Measurements from ENCODE around the gene RAB7A.

DNA sequence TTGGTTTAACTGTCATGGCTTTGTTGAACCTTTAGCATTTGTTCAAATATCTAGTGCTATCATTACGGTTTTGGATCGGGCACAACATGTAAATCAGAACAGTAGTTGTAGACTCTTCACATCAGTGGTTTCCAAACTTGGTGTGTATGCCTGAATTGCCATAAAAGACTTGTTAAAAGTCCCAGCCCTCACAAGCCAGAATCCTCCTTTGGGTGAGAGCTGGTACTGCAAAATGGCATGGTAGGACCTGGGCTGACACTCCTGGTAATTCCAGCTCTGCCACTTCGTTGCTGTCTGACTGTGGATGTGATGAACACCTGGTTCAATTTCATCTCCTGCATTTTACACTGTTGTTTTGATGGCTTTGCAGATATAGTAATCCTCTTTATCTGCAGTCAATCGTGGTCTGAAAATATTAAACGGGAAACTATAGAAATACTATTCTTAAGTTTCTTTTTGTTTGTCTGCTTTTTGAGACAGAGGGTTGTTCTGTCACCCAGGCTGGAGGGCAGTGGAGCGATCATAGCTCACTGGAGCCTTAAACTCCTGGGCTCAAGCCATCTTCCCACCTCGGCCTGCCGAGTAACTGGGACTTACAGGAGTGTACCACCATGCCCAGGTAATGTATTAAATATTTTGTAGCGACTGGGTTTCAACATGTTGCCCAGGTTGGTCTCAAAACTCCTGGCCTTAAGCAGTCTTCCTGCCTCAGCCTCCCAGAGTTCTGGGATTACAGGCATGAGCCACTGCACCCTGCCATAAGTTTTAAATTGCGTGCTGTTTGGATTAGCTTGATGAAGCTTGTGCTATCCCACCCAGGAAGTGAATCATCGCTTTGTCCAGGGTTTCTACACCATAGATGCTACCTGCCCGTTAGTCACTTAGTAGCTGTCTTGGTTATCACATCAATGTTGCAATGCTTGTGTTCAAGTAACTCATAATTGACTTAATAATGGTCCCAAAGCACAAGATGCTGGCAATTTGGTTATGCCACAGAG is 61.6 kb downstream of the RAB7A start:
- TF ChIP-seq CTCF (conservative IDR thresholded peaks at IDR 0.05; ENCODE audit: low read depth, low read length) (peak; percentile 31; the same call in 1 of the 2 replicates), EZH2 (IDR thresholded peaks at IDR 0.05; ENCODE audit: borderline replicate concordance, low read depth, low read length, poor library complexity, severe bottlenecking) (no peak)
